Measurements from ENCODE around the gene EPHA1.
A peak's percentile ranks its signal among the peaks of the same experiment; 100 is the strongest.

- peak; percentile 49 for TF ChIP-seq CTCF (IDR thresholded peaks at IDR 0.05)
- TF ChIP-seq REST (IDR thresholded peaks at IDR 0.05; ENCODE audit: insufficient read depth in 1 of 2, low read depth in 2 of 2, low read length in 1 of 2): no peak
- TF ChIP-seq POLR2AphosphoS5 (IDR thresholded peaks at IDR 0.05; ENCODE audit: low read depth, low read length): no peak
- no peak for TF ChIP-seq SIN3A (IDR thresholded peaks at IDR 0.05; ENCODE audit: borderline replicate concordance, insufficient read depth, low read depth, low read length)
These were observed 35.3 kb downstream of the EPHA1 start for GRCh38 chr7:143373255-143373794.

Data from Panc1 (cell line).